ENCODE results near the gene ST7.

Gene ST7

GRCh38 chr7:116953372-116953905 is at the start of gene ST7:
TSS of gene ST7 (plus strand) at chr7:116953501. CDS start at chr7:116953541, 40 bp downstream.
- peak within 1 kb of the TSS; percentile 82 for H3K4me3 ChIP-seq (ENCODE audit: control insufficient read depth, low read depth, low read length)
- no peak for TF ChIP-seq CTCF (conservative IDR thresholded peaks at IDR 0.05; ENCODE audit: control insufficient read depth, insufficient read depth, low read depth, low read length)
- peak; percentile 64 for DNase-seq (ENCODE audit: low read depth)

GRCh38 chr7:116906391-116906790 is 46.9 kb upstream of the ST7 start:
- H3K4me3 ChIP-seq (ENCODE audit: control insufficient read depth, low read depth, low read length) = no peak overlapping the region
- no peak for DNase-seq (ENCODE audit: low read depth)
- TF ChIP-seq CTCF (conservative IDR thresholded peaks at IDR 0.05; ENCODE audit: control insufficient read depth, insufficient read depth, low read depth, low read length) = no peak

GRCh38 chr7:116910383-116910782 is 42.9 kb upstream of the ST7 start:
- TF ChIP-seq CTCF (conservative IDR thresholded peaks at IDR 0.05; ENCODE audit: control insufficient read depth, insufficient read depth, low read depth, low read length) = no peak
- H3K4me3 ChIP-seq (ENCODE audit: control insufficient read depth, low read depth, low read length) = no peak overlapping the region
- no peak for DNase-seq (ENCODE audit: low read depth)

- H3K4me3 ChIP-seq (ENCODE audit: control insufficient read depth, low read depth, low read length) = no peak overlapping the region
- TF ChIP-seq CTCF (conservative IDR thresholded peaks at IDR 0.05; ENCODE audit: control insufficient read depth, insufficient read depth, low read depth, low read length) = no peak
- peak; percentile 18 for DNase-seq (ENCODE audit: low read depth)
Observed at GRCh38 chr7:116911801-116912200, 41.5 kb upstream of the ST7 start.

GRCh38 chr7:116912269-116912909 is 40.9 kb upstream of the ST7 start:
- no peak overlapping the region for H3K4me3 ChIP-seq (ENCODE audit: control insufficient read depth, low read depth, low read length)
- TF ChIP-seq CTCF (conservative IDR thresholded peaks at IDR 0.05; ENCODE audit: control insufficient read depth, insufficient read depth, low read depth, low read length) = no peak
- DNase-seq (ENCODE audit: low read depth) = no peak

GRCh38 chr7:116918704-116919103 is 34.6 kb upstream of the ST7 start:
- DNase-seq (ENCODE audit: low read depth) = no peak
- TF ChIP-seq CTCF (conservative IDR thresholded peaks at IDR 0.05; ENCODE audit: control insufficient read depth, insufficient read depth, low read depth, low read length) = no peak
- no peak overlapping the region for H3K4me3 ChIP-seq (ENCODE audit: control insufficient read depth, low read depth, low read length)
